ENCODE data around the gene FRMD1.

Gene FRMD1

GRCh38 chr6:168110437-168110836 lies 31.4 kb upstream of the FRMD1 start:
- no peak for DNase-seq

GRCh38 chr6:168109171-168109570 lies 30.2 kb upstream of the FRMD1 start:
- DNase-seq, result no peak

GRCh38 chr6:168107191-168107983 lies 28.4 kb upstream of the FRMD1 start:
- DNase-seq, result no peak

- no peak for DNase-seq
These were observed 27.6 kb upstream of the FRMD1 start for GRCh38 chr6:168106633-168107005.

GRCh38 chr6:168105813-168106632 lies 27.0 kb upstream of the FRMD1 start:
- no peak for DNase-seq

GRCh38 chr6:168104636-168105035 lies 25.6 kb upstream of the FRMD1 start:
- DNase-seq, result no peak

GRCh38 chr6:168103050-168103830 lies 24.2 kb upstream of the FRMD1 start:
- DNase-seq, result no peak

GRCh38 chr6:168102315-168102985 lies 23.4 kb upstream of the FRMD1 start:
- DNase-seq, result no peak

GRCh38 chr6:168101590-168102314 lies 22.7 kb upstream of the FRMD1 start:
- no peak for DNase-seq

GRCh38 chr6:168100803-168101589 lies 22.0 kb upstream of the FRMD1 start:
- no peak for DNase-seq

- DNase-seq, result no peak
These were observed 21.2 kb upstream of the FRMD1 start for GRCh38 chr6:168100011-168100802.

GRCh38 chr6:168099201-168100010 lies 20.4 kb upstream of the FRMD1 start:
- no peak for DNase-seq

GRCh38 chr6:168098431-168098861 lies 19.4 kb upstream of the FRMD1 start:
- no peak for DNase-seq

- DNase-seq, result no peak
These were observed 18.8 kb upstream of the FRMD1 start for GRCh38 chr6:168097621-168098430.

GRCh38 chr6:168097221-168097620 lies 18.2 kb upstream of the FRMD1 start:
- DNase-seq, result no peak

GRCh38 chr6:168096271-168096764 lies 17.3 kb upstream of the FRMD1 start:
- no peak for DNase-seq

GRCh38 chr6:168095716-168096250 lies 16.8 kb upstream of the FRMD1 start:
- DNase-seq, result no peak

GRCh38 chr6:168095171-168095691 lies 16.2 kb upstream of the FRMD1 start:
- no peak for DNase-seq
